GM18520 (cell line): ENCODE measurements around the gene SLC25A14.
"Not testable (repeated sequence)": the region's sequence is repeated elsewhere in the genome, so short reads cannot be mapped to it uniquely, and the experiment has no call there.

ENCODE experiments used
- ATAC-seq: cut with Tn5 transposase; IDR thresholded peaks from one replicate; pipeline ENCODE4 v1.9.1; 2021; ENCODE audit not compliant: unreplicated experiment

Gene SLC25A14, protein sequence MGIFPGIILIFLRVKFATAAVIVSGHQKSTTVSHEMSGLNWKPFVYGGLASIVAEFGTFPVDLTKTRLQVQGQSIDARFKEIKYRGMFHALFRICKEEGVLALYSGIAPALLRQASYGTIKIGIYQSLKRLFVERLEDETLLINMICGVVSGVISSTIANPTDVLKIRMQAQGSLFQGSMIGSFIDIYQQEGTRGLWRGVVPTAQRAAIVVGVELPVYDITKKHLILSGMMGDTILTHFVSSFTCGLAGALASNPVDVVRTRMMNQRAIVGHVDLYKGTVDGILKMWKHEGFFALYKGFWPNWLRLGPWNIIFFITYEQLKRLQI

DNA sequence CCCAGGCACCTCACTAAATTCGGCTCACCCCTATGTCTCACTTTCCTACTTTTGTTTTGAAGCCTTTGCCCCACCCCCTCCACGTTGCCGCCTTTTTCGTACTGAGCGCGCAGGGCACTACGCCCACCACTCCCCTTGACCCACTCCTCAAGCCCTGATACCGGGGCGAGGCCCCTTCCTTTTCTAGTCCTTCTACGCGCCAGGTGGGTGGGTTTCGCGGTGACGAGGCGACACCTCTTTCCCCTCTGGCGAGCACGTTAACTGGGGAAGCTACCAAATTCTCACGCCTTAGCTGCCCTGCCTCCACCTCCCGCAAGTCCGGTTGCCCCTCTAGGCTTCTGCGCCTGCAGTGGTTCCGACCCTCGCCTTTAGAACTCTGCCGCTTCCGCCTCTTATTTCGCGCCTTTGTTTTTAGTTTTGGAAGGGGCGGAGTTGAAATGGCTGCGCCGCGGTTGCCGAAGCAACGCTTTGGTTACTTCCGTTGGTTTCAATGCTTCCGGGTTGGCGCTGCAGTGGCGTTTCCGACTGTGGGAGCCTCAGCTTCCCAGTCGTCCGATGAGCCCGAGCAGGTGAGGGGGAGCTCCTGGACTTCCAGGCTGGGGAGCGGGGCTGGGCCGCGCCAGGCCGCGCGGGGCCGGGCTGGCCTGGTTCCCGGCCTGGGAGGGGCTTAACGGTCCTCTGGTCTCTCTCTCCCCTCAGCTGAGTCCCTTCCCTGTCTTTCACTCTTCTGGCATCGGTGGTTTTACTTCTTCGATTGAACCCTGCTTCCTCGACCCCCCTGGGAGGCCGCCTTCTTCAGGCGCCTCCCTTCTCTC is at the start of gene SLC25A14:
TSS of gene SLC25A14 (plus strand) at position 512 of the 815 bp plus-strand sequence. CDS start 360 bp downstream, outside the sequence.
- ATAC-seq: peak; percentile 97

DNA sequence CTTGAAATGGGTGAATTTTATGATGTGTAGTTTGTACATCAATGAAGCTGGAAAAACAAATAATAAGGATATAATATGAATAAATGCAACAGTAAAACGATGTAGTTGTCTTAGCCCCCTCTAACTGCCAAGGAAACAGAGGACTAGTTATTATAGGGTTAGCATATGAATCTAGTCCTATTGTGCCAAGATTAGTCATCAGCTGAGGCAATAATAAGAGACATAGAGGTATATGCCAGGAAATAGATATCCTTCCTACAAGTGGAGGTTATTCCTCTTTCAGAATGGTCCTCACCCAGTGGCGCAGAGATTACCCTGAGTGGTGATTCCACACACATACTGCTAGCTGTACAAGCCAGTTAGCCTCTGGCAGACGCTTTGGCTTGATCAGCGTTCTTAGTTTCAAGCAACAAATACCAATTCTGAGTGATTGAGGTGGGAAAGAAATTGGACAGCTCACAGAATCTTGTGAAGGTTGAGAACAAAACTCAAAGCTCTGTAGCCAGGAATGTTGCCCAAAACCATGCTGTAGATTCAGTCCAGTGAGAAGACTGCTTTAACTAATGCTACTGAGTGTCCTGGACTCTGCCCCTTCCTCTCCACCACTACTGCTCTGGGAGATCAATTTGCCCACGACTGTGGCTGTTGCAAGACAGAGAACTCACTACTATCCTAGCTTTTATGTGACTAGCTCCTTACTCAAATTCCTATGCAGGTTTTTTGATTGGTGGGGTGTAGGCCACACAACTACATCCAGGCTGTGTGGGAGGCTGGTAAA is 44.0 kb upstream of the SLC25A14 start:
- ATAC-seq: no peak

DNA sequence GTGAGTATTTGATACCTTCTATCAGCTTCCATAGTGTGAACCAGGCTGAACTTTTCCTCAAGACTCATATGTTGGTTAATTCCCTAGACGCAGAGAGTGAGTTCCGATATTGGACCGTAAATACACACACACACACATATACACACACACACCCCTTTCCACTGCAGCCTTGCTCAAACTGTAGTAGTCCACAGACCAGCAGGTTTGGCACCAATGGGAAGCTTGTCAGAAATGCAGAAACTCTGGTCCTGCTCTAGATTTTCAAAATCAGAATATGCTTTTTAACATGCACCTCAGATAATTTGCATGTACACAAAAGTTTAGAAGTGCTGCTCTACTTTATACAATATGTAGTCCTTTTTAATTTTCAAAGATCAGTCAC is 43.4 kb upstream of the SLC25A14 start:
- no peak for ATAC-seq

DNA sequence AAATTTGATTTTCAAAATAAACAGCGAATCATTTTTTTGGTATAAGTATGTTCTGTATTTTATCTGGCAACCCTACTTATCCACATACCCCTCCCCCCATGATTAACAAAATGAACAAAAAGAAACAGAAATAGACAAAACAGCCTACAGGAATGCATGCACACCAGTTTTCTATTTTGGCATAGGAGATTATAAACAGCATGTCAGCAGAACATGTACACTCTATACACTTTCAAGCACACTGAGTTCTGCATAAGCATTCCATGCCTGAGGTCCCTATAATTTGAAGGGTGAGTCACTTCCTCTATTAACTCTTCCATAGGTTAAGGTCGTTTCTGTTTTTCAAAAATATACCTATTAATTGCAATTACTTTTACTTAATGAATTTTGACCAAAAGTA is 43.0 kb upstream of the SLC25A14 start:
- no peak for ATAC-seq

DNA sequence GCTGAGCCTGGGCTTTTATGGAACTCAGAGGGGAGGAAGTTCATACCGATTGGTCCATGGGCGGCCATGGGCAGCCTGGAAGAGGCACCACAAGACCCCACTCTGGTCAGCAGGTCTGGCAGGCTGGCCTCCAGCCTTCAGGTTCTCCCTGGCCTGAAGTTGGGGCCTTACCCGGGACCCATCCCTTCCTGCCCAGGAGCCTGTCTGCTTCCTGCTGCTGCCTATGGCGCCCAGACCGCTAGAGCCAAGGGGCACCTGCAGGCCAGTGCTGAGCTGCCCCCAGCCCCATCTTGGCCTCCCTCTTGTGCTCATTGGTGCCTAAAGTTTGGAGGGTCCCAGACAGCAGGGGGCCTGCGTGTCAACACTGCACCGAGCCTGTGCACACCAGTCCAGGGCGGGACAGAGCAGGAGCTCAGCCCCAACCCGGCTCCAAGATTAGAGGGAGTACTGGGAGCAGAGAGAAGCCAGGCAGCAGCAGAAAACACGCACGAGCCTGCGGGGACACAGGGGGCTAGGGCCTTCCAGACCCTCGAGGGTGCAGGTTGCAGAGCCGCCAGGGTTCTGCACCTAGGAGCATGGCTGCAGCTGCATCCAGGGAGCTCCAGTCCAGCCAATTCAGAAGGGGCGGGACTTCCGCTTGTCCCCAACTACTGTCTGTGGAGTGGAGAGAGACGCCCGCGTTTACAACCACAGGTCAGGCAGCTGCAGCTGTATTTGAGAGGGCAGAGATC is 40.3 kb upstream of the SLC25A14 start:
- ATAC-seq: no peak

DNA sequence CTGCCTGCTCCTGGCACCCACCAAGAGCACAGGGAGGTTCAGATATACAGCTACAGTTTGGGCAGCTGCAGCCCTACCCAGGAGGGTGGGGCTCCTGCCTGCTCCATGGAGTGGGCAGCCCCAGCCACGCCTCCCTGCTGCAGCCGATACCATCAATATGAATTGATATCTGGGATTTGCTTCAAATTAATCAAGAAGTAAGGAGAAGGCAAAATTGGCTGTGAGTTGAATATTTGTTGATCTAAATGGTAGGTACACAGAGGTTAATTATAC is 39.8 kb upstream of the SLC25A14 start:
- ATAC-seq: no peak

DNA sequence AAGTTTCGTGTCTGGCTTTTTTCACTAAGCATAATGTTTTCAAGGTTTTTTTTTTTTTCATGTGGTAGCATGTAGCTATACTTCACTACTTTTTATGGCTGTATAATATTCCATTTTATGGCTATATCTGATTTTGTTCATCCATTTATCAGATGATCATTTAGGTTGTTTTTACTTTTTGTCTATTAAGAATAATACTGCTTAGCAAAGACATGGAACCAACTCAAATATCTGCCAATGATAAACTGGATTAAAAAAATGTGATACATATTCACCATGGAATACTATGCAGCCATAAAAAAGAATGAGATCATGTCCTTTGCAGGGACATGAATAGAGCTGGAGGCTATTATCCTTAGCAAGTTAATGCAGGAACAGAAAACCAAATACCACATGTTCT is 38.3 kb upstream of the SLC25A14 start:
- ATAC-seq: no peak

DNA sequence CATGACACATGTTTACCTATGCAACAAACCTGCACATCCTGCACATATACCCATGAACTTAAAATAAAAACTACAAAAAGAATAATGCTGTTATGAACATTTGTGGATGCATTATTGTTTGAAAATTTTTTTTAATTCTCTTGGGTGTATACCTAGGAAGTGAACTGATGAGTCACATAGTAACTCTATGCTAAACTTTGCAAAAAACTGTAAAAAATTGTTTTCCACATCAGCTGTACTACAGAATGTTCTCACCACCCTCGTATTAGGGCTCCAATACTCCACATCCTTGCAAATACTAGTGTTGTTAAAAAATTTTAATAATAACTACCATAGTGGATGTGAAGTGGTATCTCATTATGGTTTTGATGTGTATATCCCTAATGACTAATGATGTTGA is 37.7 kb upstream of the SLC25A14 start:
- no peak for ATAC-seq

DNA sequence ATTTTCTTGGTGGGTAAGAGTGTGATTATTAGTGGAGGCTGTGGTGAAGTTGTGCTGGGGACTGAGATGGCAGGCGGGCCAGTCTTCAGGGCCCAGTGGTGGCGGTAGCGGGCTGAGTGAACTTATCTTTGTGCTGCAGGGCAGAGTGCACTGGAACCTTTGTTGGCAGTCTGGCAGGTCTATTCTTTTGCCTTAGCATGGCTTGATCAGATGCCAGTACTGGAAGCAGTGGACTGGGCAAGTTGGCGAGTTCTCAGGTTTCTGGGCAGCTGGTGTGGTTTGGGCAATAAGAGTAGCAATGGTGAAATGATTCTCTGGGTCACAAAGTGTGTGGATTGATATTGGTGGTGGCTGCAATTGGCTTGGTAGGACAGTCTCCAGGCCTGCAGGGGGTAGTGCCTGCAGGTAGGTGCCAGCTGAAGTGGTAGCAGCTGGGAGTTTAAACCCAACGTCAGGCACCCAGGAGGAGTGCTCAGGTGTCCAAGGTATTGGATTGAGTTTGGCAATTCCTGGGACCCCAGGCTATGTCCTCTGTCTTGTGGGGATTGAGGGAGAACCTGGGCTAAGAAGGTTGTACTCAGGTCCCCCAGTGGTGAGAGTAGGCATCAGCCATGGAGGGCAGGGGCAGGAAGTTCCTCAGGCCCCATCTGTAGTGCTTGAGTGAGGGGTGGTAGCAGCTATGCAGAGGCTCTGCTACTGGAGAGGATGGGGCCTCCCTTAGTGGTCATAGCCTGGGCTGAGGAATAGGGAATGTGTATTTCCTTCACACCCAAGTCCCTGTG is 34.9 kb upstream of the SLC25A14 start:
- no peak for ATAC-seq

DNA sequence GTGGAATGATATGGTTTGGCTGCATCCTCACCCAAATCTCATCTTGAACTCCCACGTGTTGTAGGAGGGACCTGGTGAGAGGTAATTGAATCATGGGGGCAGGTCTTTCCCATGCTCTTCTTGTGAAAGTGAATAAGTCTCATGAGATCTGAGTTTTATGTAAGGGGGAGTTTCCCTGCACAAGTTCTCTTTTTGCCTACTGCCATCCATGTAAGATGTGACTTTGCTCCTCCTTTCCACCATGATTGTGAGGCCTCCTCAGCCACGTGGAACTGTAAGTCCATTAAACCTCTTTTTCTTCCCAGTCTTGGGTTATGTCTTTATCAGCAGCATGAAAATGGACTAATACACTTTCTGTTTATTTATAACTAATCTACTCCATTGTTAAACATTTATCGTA is 19.8 kb upstream of the SLC25A14 start:
- not testable (repeated sequence) for ATAC-seq

DNA sequence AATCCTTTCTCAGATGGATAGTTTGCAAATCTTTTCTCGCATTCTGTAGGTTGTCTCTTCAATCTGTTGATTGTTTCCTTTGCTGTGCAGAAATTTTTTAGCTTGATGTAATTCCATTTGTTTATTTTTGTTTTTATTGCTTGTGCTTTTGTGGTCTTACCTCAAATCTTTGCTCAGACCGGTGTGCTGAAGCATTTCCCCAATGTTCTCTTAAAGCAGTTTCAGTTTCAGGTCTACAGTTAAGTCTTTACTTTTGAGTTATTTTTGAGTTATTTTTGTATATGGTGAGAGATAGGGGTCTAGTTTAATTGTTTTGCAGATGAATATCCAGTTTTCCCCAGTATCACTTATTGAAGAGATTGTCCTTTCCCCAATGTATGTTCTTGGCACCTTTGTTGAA is 18.2 kb upstream of the SLC25A14 start:
- ATAC-seq: no peak

DNA sequence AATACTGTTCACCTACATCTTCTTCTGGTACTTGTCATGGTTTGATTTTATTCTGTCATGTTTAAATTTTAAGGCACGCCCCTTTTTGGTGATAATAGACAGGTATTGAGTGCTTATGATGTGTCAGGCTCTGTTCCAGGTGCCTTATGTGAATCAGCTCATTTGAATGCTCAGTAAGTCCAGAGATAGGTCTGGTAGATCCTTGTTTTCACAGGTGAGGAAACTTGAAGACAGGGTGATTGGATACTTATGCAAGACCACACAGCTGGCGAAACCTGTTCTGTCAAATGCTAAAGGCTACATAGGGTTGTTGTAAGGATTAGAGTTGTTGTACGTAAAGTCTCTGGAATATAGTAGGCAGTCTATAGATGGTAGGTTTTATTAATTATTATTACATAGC is 9.6 kb upstream of the SLC25A14 start:
- no peak for ATAC-seq

DNA sequence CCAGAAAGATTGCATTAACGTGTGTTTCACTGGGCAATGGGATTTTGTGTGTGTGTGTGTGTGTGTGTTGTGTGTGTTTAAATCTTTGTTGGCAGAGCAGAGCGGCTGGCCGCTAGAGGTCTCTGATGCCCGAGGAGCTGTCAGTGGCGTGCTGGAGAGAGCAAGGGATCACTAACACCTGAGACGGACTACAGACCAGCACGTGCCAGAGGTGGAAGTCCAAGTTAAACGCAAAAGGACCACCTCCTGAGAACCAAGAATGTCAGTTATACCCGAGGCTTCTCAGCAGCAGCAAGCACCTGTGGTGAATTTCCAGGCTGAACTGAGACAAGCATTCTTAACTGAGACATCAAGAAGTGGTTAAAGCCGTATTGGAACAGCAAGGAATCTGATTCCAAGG is 9.0 kb upstream of the SLC25A14 start:
- ATAC-seq: no peak

DNA sequence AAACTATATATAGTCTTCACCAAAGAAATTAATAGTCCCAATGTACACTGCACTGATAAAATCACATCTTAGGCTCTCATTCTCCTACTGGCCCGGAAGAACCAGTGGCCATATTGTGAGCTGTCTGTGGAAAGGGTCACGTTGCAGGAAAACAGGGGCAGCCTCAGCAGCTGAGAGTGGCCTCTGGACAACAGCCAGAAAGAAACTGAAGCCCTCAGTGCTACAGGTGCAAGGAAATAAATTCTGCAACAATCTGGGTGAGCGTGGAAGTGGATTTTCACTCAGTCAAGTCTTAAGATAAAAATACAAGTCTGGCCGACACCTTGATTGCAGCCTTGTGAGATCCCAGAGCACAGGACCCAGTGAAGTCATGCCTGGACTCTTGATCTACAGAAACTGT is 3.2 kb upstream of the SLC25A14 start:
- ATAC-seq: no peak

DNA sequence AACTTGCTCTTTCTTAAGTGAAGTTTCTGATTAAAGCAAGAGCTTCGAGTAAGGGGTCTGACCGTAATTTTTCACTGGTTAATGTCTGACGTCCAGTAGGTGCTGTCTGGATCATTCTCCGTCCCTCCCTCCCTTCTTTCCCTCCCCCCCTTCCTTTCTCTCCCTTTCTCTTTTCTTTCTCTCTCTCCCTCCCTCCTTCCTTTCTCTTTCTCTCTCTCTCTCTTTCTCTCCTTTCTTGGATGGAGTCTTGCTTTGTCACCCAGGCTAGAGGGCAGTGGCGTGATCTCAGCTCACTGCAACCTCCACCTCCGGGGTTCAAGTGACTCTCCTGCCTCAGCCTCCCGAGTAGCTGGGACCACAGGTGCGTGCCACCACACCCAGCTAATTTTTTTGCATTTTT is 850 bp upstream of the SLC25A14 start:
- ATAC-seq: not testable (repeated sequence)

DNA sequence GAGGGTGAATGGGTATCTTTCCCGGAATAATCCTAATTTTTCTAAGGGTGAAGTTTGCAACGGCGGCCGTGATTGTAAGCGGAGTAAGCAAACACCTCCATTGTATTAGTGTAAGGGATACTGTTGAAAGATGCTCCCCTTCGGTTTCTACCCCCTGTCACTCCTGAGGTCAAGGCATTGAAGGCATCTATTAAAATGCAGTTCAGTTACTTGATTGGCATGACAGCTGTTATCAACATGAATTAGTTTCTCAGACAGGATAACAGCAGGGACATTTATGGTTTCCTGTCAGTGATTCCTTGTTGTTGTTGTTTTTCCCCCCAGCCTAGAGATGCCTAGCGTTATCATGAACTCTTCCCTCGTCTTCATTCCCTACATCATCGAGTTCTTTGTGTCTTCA is 552 bp downstream of the SLC25A14 start:
- ATAC-seq: no peak

DNA sequence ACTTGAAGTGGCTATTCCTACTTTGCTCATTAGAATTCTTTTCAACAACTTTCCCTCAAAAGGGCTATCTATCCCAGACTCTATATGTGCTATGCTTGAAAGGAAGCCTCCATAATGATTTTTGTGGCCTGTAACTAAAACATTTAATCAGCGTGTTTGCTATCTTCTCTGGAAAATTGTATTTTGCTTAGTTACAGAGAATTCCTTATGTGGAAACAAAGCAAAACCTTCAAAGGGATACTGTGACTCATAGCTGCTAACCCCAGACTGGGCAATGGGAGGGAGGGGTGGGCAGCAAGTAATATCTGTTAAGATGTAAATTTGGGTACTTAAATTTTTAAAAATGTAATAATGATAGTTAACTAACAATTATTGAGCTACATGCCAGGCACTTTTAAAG is 3.7 kb downstream of the SLC25A14 start:
- no peak for ATAC-seq

DNA sequence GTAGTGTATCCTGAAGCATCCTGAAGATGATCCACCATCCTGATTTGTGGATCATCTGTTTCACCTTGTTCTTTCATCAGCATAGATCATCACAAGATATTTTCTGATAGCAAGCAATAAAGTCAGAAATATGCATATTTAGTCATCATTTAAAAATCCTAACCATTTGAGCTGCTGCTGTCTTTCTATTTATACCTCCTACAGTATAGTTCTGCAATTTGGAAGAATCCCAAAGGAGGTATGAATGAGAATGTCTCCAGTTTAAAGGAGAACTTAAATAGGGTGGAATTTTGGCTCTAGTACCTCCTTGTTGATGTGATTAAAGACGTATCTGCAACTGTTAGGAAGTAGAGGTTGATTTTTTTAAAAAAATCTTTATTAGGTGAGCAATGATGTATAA is 7.6 kb downstream of the SLC25A14 start:
- ATAC-seq: no peak

DNA sequence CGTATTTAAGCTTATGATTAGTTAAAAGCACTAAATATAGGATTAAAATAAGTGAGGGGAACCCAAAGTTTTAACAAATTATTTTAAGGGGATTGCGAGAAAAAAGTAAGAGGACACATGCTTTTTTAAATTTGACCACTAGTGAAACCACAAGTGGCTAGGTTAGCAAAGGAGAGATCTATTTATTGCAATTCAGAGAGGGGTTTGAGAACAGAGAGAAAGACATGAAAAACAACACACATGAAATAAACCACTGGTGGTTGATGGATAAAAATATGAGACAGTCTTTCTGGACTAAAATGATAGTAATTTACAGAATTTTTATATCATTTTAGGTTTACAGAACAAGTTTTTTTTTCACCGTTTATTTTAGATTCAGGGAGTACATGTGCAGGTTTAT is 11.8 kb downstream of the SLC25A14 start:
- no peak for ATAC-seq

DNA sequence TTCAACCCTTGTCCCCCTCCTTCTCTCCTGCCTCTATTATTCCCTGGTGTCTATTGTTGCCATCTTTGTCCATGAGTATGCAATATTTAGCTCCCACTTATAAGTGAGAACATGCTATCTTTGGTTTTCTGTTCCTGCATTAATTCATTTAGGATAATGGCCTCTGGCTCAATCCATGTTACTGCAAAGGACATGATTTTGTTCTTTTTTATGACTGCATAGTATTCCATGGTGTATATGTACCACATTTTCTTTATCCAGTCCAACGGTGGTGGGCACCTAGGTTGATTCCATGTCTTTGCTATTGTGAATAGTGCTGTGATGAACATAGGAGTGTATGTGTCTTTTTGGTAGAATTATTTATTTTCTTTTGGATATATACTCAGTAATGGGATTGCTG is 12.3 kb downstream of the SLC25A14 start:
- not testable (repeated sequence) for ATAC-seq

DNA sequence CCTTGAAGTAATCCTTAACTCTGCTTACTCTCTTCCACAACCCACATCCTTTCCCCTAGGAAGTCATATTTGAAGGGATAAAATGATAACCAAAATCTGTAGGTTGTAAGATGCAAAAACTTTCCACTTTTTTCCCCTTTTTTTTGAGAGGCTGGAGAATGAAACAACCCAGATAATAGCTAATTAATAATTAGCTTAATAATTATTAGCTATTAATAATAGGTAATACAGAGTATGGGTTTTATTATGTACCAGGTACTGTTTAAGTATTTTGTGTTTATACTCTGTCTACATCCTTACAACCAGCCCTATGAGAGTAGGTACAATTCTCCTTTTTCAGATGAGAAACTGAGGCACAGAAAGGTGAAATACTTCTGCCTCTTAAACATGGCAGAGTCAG is 36.4 kb downstream of the SLC25A14 start:
- ATAC-seq: no peak
